ENCODE measurements around the gene NMNAT2. TPM values are rescaled to one million over a fixed set of nuclear protein-coding genes. Genes with fewer than 3 reads are reported as not detected.
"Not testable (repeated sequence)": the region's sequence is repeated elsewhere in the genome, so short reads cannot be mapped to it uniquely, and the experiment has no call there.

The NMNAT2 gene
- total and polyA plus RNA-seq, 2 experiments from 2014 or later: 0.12 TPM; not detected in 1

DNA sequence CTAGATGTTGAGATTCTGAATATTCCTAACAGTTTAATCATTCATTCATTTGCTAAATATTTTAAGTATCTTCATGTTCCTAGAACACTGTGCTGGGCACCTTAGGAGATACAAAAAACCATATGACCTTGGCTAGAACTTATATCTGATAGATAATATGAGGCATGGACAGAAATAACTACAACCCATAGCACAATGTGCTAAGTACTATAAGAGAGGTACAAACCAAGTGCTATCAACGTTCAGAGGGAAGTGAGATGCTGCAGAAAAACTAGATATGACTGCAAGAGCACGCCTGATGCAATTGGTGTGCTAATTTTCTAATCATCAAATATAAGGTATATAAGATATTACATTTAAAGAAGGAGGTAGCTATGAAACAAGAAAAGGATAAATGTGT, 10.7 kb downstream of the NMNAT2 start:
- Histone ChIP-seq H3K27me3 (no peaks in the 10 kb centered on the region), H3K9me3 (ENCODE audit: low read depth) (no peaks in the 10 kb centered on the region), H3K4me1 (ENCODE audit: low read depth) (peaks cover 6% of the 10 kb centered on the region), H3K4me3 (no peak overlapping the region), H3K27ac (no peak overlapping the region), H3K36me3 (no peaks in the 10 kb centered on the region)
- DNase-seq (ENCODE audit: low read depth in 1 of 2, low spot score in 1 of 2): no peak
- TF ChIP-seq, protein P1, sequence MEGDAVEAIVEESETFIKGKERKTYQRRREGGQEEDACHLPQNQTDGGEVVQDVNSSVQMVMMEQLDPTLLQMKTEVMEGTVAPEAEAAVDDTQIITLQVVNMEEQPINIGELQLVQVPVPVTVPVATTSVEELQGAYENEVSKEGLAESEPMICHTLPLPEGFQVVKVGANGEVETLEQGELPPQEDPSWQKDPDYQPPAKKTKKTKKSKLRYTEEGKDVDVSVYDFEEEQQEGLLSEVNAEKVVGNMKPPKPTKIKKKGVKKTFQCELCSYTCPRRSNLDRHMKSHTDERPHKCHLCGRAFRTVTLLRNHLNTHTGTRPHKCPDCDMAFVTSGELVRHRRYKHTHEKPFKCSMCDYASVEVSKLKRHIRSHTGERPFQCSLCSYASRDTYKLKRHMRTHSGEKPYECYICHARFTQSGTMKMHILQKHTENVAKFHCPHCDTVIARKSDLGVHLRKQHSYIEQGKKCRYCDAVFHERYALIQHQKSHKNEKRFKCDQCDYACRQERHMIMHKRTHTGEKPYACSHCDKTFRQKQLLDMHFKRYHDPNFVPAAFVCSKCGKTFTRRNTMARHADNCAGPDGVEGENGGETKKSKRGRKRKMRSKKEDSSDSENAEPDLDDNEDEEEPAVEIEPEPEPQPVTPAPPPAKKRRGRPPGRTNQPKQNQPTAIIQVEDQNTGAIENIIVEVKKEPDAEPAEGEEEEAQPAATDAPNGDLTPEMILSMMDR (IDR thresholded peaks at IDR 0.05; ENCODE audit: low read depth, low read length): no peak

DNA sequence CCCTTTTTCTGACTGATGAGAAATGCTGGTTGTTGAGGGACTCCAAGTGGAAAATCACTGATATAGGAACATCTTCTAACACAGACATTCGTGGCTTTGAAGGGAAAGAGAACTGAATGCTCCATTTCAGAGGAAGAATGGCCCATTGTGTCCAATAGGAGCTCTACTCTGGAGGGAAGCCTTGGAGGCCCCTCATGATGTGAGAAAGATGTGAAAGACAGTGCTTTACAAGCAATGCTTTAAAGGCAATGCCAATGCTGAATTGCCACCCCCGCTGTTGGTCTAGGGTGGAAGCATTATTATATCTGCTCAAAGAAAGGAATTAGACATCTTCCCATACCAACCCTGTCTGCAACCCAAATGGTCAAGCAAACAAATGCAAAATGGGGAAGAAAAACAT, 13.7 kb downstream of the NMNAT2 start:
- no peak overlapping the region for H3K27ac ChIP-seq
- DNase-seq (ENCODE audit: low read depth in 1 of 2, low spot score in 1 of 2): no peak

DNA sequence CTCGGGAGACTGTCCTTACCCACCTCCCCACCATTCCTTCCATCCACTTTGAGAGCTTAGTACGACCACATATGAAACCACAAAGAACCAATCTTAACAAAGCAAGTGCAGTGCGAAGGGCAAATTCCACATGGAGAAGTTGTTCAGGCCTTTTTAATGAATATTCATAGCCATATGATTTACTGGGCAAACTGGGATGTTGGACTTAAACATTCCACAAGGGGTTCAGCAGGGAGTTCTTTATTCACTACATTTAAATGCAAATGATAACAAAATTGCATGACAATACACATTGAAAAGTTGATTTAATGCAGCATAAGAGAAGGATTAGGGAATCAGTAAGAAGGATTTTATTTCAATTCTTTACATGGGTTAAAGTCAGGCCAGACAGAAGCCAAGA, 14.7 kb downstream of the NMNAT2 start:
- Histone ChIP-seq H3K9me3 (ENCODE audit: low read depth) (no peaks in the 10 kb centered on the region), H3K27me3 (no peaks in the 10 kb centered on the region), H3K27ac (no peak overlapping the region), H3K4me3 (no peak overlapping the region), H3K4me1 (ENCODE audit: low read depth) (peaks cover 6% of the 10 kb centered on the region), H3K36me3 (no peaks in the 10 kb centered on the region)
- no peak for DNase-seq (ENCODE audit: low read depth in 1 of 2, low spot score in 1 of 2)
- TF ChIP-seq, protein P1 (IDR thresholded peaks at IDR 0.05; ENCODE audit: low read depth, low read length): no peak

More for the DNA sequence above, 13.7 kb downstream of the NMNAT2 start:
- Histone ChIP-seq H3K36me3 (no peaks in the 10 kb centered on the region), H3K9me3 (ENCODE audit: low read depth) (no peaks in the 10 kb centered on the region), H3K27me3 (no peaks in the 10 kb centered on the region), H3K4me3 (no peak overlapping the region), H3K4me1 (ENCODE audit: low read depth) (peaks cover 6% of the 10 kb centered on the region)
- TF ChIP-seq, protein P1 (IDR thresholded peaks at IDR 0.05; ENCODE audit: low read depth, low read length): no peak

DNA sequence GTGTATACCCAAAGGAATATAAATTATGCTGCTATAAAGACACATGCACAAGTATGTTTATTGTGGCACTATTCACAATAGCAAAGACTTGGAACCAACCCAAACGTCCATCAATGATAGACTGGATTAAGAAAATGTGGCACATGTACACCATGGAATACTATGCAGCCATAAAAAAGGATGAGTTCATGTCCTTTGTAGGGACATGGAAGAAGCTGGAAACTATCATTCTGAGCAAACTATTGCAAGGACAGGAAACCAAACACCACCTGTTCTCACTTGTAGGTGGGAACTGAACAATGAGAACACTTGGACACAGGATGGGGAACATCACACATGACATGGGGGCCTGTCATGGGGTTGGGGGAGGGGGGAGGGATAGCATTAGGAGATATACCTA, 16.6 kb downstream of the NMNAT2 start:
- H3K9me3 ChIP-seq (ENCODE audit: low read depth); H3K36me3 ChIP-seq; DNase-seq (ENCODE audit: low read depth in 1 of 2, low spot score in 1 of 2); H3K27ac ChIP-seq; H3K4me3 ChIP-seq; H3K4me1 ChIP-seq (ENCODE audit: low read depth); H3K27me3 ChIP-seq: not testable (repeated sequence)

DNA sequence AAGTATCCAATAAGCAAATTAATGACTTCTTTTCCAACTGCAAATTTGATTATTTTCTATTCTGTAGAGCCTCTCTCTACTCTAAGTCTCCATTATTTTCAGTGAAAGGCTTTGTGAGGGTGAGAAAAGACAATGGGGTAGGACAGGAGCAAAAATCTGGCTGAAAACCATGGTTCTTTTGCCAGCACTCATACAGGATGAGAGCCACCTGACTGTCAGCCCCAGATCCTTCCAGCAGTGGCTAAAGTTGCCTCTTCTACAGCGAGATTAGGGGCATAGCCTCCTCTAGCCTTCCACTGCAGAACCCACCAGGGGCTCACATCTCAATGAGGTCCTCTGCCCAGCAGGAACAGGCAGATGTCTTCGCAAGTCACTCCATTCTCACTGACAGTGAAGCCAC, 23.7 kb downstream of the NMNAT2 start:
- DNase-seq (ENCODE audit: low read depth in 1 of 2, low spot score in 1 of 2): no peak
- H3K4me1 ChIP-seq (ENCODE audit: low read depth): no peaks in the 10 kb centered on the region
- no peak overlapping the region for H3K27ac ChIP-seq
- TF ChIP-seq, protein P1 (IDR thresholded peaks at IDR 0.05; ENCODE audit: low read depth, low read length): no peak
- no peaks in the 10 kb centered on the region for H3K9me3 ChIP-seq (ENCODE audit: low read depth)
- H3K27me3 ChIP-seq: no peaks in the 10 kb centered on the region
- H3K36me3 ChIP-seq: no peaks in the 10 kb centered on the region
- no peak overlapping the region for H3K4me3 ChIP-seq

DNA sequence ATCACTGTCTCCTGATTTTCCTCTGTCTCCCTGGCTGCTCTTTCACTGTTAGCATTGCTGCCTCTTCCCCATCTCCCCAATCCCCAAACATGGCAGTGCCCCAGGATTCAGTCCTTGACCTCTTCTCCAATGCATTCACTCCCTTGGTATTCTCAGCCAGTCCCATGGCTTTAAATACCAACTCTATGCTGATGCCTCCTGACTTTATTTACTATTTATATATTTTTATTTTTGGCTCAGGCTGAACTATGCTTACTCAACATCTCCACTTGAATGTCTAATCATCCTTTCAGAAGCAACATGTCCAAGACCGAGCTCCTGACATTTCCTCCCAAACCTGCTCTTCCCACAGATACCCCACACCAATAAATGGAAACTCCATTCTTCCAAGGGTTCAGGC, 26.3 kb downstream of the NMNAT2 start:
- Histone ChIP-seq H3K36me3 (no peaks in the 10 kb centered on the region), H3K4me1 (ENCODE audit: low read depth) (no peaks in the 10 kb centered on the region), H3K9me3 (ENCODE audit: low read depth) (no peaks in the 10 kb centered on the region), H3K27ac (no peak overlapping the region), H3K27me3 (no peaks in the 10 kb centered on the region), H3K4me3 (no peak overlapping the region)
- no peak for DNase-seq (ENCODE audit: low read depth in 1 of 2, low spot score in 1 of 2)
- TF ChIP-seq, protein P1 (IDR thresholded peaks at IDR 0.05; ENCODE audit: low read depth, low read length): no peak

All from cardiac muscle cell (in vitro differentiated cells and primary cell).